Skeletal muscle tissue (tissue), 4 donors: ENCODE data around the gene CCDC60. TPM values are rescaled to one million over a fixed set of nuclear protein-coding genes. Genes with fewer than 3 reads are reported as not detected.

Experiments used
- H3K27ac ChIP-seq: one replicate; pipeline ENCODE4 v1.7.0; 2013; ENCODE audit warnings: mild to moderate bottlenecking, low read depth, low read length, inconsistent platforms
- H3K27me3 ChIP-seq, 3 donors: one replicate each; pipeline ENCODE4 v1.7.0; 2013; ENCODE audit warnings: low read length in 3 of 3; ENCODE audit not compliant: control insufficient read depth in 3 of 3, insufficient read depth in 3 of 3
- H3K36me3 ChIP-seq, 3 donors: one replicate each; pipeline ENCODE4 v1.7.0; 2013; ENCODE audit warnings: low read length in 3 of 3; ENCODE audit not compliant: control insufficient read depth in 3 of 3, insufficient read depth in 3 of 3
- H3K4me1 ChIP-seq, 3 donors: one replicate each; pipeline ENCODE4 v1.7.0; 2013; ENCODE audit warnings: low read length in 3 of 3, mild to moderate bottlenecking in 3 of 3; ENCODE audit not compliant: control insufficient read depth in 3 of 3, insufficient read depth in 3 of 3
- H3K4me3 ChIP-seq, 3 donors: one replicate each; pipeline ENCODE4 v1.7.0; 2013; ENCODE audit warnings: low read length in 3 of 3
- H3K9ac ChIP-seq, 3 donors: one replicate each; pipeline ENCODE4 v1.7.0; 2013; ENCODE audit warnings: low read length in 3 of 3, mild to moderate bottlenecking in 3 of 3, moderate library complexity in 2 of 3, low read depth in 1 of 3
- H3K9me3 ChIP-seq, 3 donors: one replicate each; pipeline ENCODE4 v1.7.0; 2013; ENCODE audit warnings: low read length in 3 of 3; ENCODE audit not compliant: control insufficient read depth in 3 of 3
- total RNA-seq: library from RNA; depleted of rRNA; stranded (reverse); fragments of >200 nt; gene quantifications from one replicate; pipeline ENCODE4 v1.2.3, GENCODE V29; 2014
- donor health status: Osteomylitis.

The CCDC60 gene
- total RNA-seq, 1 donor from 2014 or later: not detected

DNA sequence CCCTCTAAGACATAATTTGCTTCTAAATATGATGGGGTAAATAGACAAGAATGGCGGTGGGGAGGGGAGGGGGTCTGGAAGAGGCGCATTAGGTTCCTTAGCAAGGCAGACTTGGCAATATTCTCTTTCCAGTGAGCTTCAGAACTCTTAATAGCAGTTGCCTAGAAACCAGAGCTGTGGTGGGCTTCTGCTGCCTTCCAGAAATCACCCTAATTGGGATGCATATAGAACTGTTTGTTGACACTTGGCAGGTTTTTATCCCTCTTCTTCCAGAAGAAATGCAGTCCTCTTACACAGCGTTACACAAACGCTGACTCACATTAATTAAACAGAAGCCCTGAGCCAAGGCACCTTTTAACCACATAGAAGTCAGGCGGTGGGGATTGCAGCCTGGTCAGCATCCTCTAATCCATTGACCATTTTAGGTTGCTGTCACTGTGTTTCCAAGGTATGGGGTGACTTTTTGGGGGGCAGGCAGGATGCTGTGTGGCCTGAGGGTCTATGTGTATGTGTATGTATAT, 114.1 kb downstream of the CCDC60 start:
- Histone ChIP-seq H3K36me3 (no peaks in the 10 kb centered on the region), H3K4me3 (no peak overlapping the region), H3K27ac (no peak overlapping the region), H3K4me1 (no peaks in the 10 kb centered on the region), H3K9me3 (no peaks in the 10 kb centered on the region), H3K27me3 (no peaks in the 10 kb centered on the region), H3K9ac (no peak overlapping the region)

- no peak overlapping the region for H3K9ac ChIP-seq
- H3K27me3 ChIP-seq: no peaks in the 10 kb centered on the region
- no peaks in the 10 kb centered on the region for H3K4me1 ChIP-seq
- H3K36me3 ChIP-seq: no peaks in the 10 kb centered on the region
- no peaks in the 10 kb centered on the region for H3K9me3 ChIP-seq
- no peak overlapping the region for H3K27ac ChIP-seq
- H3K4me3 ChIP-seq: no peak overlapping the region
Measured at GRCh38 chr12:119450771-119451170, 116.2 kb downstream of the CCDC60 start.

- Histone ChIP-seq H3K4me1 (no peaks in the 10 kb centered on the region), H3K9me3 (no peaks in the 10 kb centered on the region), H3K9ac (no peak overlapping the region), H3K36me3 (no peaks in the 10 kb centered on the region), H3K27ac (no peak overlapping the region), H3K27me3 (no peaks in the 10 kb centered on the region), H3K4me3 (no peak overlapping the region)
Measured at GRCh38 chr12:119456824-119457223, 122.3 kb downstream of the CCDC60 start.

- Histone ChIP-seq H3K9me3 (no peaks in the 10 kb centered on the region), H3K36me3 (no peaks in the 10 kb centered on the region), H3K9ac (no peak overlapping the region), H3K4me3 (no peak overlapping the region), H3K27ac (no peak overlapping the region), H3K4me1 (no peaks in the 10 kb centered on the region), H3K27me3 (no peaks in the 10 kb centered on the region)
Measured at GRCh38 chr12:119457271-119457670, 122.7 kb downstream of the CCDC60 start.

- no peak overlapping the region for H3K9ac ChIP-seq
- no peaks in the 10 kb centered on the region for H3K4me1 ChIP-seq
- no peak overlapping the region for H3K4me3 ChIP-seq
- no peaks in the 10 kb centered on the region for H3K36me3 ChIP-seq
- no peaks in the 10 kb centered on the region for H3K9me3 ChIP-seq
- no peaks in the 10 kb centered on the region for H3K27me3 ChIP-seq
- H3K27ac ChIP-seq: no peak overlapping the region
Measured at GRCh38 chr12:119459481-119459880, 125.0 kb downstream of the CCDC60 start.

DNA sequence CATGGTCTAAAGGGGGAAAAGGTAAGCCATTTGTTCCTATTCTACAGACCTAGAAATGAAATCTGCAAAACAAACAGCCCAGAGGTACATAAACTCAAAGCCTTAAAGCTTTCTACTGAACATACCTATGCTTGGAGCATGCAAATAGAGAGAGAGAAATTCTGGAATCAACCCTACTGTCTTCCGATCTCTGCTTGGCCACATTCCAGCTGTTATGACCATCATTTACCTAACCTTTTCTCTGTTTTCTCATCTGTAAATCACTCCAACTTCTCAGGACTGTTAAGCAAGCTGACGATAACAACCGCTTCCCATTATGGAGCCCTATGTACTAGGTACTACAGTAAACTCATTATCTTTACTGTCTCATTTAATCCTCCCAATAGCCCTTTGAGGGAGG, 126.3 kb downstream of the CCDC60 start:
- Histone ChIP-seq H3K4me1 (no peaks in the 10 kb centered on the region), H3K9ac (no peak overlapping the region), H3K9me3 (no peaks in the 10 kb centered on the region), H3K27ac (no peak overlapping the region), H3K36me3 (no peaks in the 10 kb centered on the region), H3K27me3 (no peaks in the 10 kb centered on the region), H3K4me3 (no peak overlapping the region)

GRCh38 chr12:119461636-119462214, 127.2 kb downstream of the CCDC60 start:
- Histone ChIP-seq H3K4me3 (no peak overlapping the region), H3K27ac (no peak overlapping the region), H3K9me3 (no peaks in the 10 kb centered on the region), H3K9ac (no peak overlapping the region), H3K36me3 (no peaks in the 10 kb centered on the region), H3K27me3 (no peaks in the 10 kb centered on the region), H3K4me1 (no peaks in the 10 kb centered on the region)

DNA sequence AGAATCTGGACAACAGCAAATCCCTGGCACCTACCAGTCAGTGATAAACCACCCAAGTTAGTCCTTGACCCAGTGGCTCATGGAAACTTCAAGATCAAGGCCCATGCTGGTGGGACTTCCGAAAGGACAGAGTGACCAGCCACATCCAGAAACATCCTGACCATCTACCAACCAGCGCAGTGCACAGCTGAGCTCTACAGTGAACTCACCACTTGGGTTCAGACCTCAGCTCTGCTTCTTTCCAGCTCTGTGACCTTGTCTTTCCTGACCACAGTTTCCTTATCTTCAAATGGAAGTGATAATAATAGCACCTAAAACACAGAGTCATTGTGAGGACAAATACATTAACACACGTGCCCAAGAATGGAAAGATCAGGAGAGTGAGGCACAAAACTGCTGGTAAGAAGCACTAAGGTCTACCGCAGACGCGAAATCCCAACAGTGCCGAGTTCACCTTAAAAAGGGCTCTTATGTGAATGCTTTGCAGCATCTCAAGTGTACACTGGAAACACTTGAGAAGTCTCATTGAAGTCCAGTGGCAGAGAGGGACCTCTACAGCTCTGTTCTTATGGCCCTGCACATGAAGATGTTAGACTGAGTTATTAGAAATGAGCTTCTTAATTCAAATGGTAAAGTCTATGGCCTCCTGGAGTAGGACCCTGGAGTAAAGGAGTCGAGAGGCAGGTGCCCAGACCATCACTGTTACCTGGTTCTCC, 128.8 kb downstream of the CCDC60 start:
- H3K9ac ChIP-seq: no peak overlapping the region
- no peak overlapping the region for H3K27ac ChIP-seq
- H3K4me1 ChIP-seq: no peaks in the 10 kb centered on the region
- no peaks in the 10 kb centered on the region for H3K9me3 ChIP-seq
- no peak overlapping the region for H3K4me3 ChIP-seq
- no peaks in the 10 kb centered on the region for H3K36me3 ChIP-seq
- no peaks in the 10 kb centered on the region for H3K27me3 ChIP-seq

- H3K9ac ChIP-seq: no peak overlapping the region
- no peaks in the 10 kb centered on the region for H3K27me3 ChIP-seq
- no peaks in the 10 kb centered on the region for H3K4me1 ChIP-seq
- H3K36me3 ChIP-seq: no peaks in the 10 kb centered on the region
- no peak overlapping the region for H3K4me3 ChIP-seq
- H3K9me3 ChIP-seq: no peaks in the 10 kb centered on the region
- H3K27ac ChIP-seq: no peak overlapping the region
Measured at GRCh38 chr12:119468296-119468695, 133.8 kb downstream of the CCDC60 start.

- H3K9ac ChIP-seq: no peak overlapping the region
- H3K4me1 ChIP-seq: no peaks in the 10 kb centered on the region
- H3K4me3 ChIP-seq: no peak overlapping the region
- peaks cover 0 to 7% (median 5%) of the 10 kb centered on the region in 3 donors for H3K9me3 ChIP-seq
- H3K27ac ChIP-seq: no peak overlapping the region
- H3K36me3 ChIP-seq: no peaks in the 10 kb centered on the region
- H3K27me3 ChIP-seq: no peaks in the 10 kb centered on the region
Measured at GRCh38 chr12:119475650-119476049, 141.1 kb downstream of the CCDC60 start.
